HepG2 (cell line): ENCODE measurements around the gene LOX. TPM values are rescaled to one million over a fixed set of nuclear protein-coding genes. Genes with fewer than 3 reads are reported as not detected.

Source experiments
- ATAC-seq: fragments of 200-7000 bp; cut with Tn5 transposase; 3 replicates; pipeline ENCODE4 v1.9.1; 2020; ENCODE audit warnings: mild to moderate bottlenecking, moderate library complexity
- BruUV-seq: library from RNA; stranded (reverse); fragments of 400-500 nt; replicated peaks from 2 replicates; lab custom pipeline; 2021; lab: Mats Ljungman, UMichigan
- CTCF ChIA-PET: fragments of 300-600 bp; formaldehyde crosslinking; extraction: SDS; loops from one replicate; lab custom pipeline; 2021; ENCODE audit warnings: low total read pairs, inconsistent platforms, low intra/inter-chr PET ratio; lab: Yijun Ruan, JAX
- POLR2A ChIA-PET: fragments of 350-600 bp; sonication (Branson Sonifier 250); formaldehyde crosslinking; loops from one replicate; lab custom pipeline; 2020; ENCODE audit warnings: antibody characterized with exemption, inconsistent platforms; lab: Yijun Ruan, JAX
- DNase-seq: peaks from one replicate; pipeline ENCODE4 v3.0.0-alpha.2; 2015; ENCODE audit warnings: low spot score
- FAIRE-seq: peaks from 3 replicates; lab custom pipeline; 2011; peaks lifted over from hg19 to GRCh38; lab: Jason Lieb, UNC
- H2AFZ ChIP-seq: one replicate; pipeline ENCODE4 v1.6.1; 2011; ENCODE audit warnings: low read length, inconsistent platforms
- H3K27ac ChIP-seq: fragments of 300-600 bp; 3 replicates; pipeline ENCODE4 v1.8.0; 2011; ENCODE audit warnings: mixed run types, mild to moderate bottlenecking, mixed read lengths, low read length, inconsistent platforms; ENCODE audit not compliant: insufficient read depth; ENCODE audit errors: extremely low read length
- H3K27me3 ChIP-seq, 2 experiments: fragments of 200-600 bp in 1 of 2; 2 replicates in 1 of 2; 3 replicates in 1 of 2; pipeline versions ENCODE4 v1.6.0 to v1.8.0; 2011; ENCODE audit warnings: low read length in 2 of 2, mild to moderate bottlenecking in 2 of 2, moderate library complexity in 2 of 2, inconsistent platforms in 1 of 2; ENCODE audit not compliant: insufficient read depth in 2 of 2, control insufficient read depth in 1 of 2
- H3K36me3 ChIP-seq, 2 experiments: fragments of 200-600 bp in 1 of 2; replicated peaks in 1 of 2; 2 replicates in 1 of 2; 3 replicates in 1 of 2; pipeline versions ENCODE4 v1.5.1 to v1.8.0; 2011; ENCODE audit warnings: low read length in 2 of 2, inconsistent platforms in 1 of 2; ENCODE audit not compliant: insufficient read depth in 2 of 2, control insufficient read depth in 1 of 2
- H3K4me1 ChIP-seq: 2 replicates; pipeline ENCODE4 v1.5.1; 2012; ENCODE audit warnings: low read length, inconsistent platforms; ENCODE audit not compliant: insufficient read depth
- H3K4me2 ChIP-seq: 2 replicates; pipeline ENCODE4 v1.6.0; 2011; ENCODE audit warnings: low read depth, low read length, inconsistent platforms
- H3K4me3 ChIP-seq, 3 experiments: fragments of 200-600 bp in 1 of 3; sonication (generic), shearing (Covaris generic) in 1 of 3; replicated peaks in 1 of 3; 2 replicates each; pipeline ENCODE4 v1.5.1; 2011 to 2016; ENCODE audit warnings: low read length in 3 of 3, inconsistent platforms in 2 of 3, low read depth in 2 of 3, mild to moderate bottlenecking in 2 of 3, control low read depth in 1 of 3, mixed read lengths in 1 of 3; ENCODE audit not compliant: insufficient read depth in 1 of 3
- H3K79me2 ChIP-seq: one replicate; pipeline ENCODE4 v1.6.1; 2011; ENCODE audit warnings: low read length, inconsistent platforms; ENCODE audit not compliant: insufficient read depth
- H3K9ac ChIP-seq: 2 replicates; pipeline ENCODE4 v1.6.0; 2011; ENCODE audit warnings: mild to moderate bottlenecking, low read depth, low read length, inconsistent platforms; ENCODE audit not compliant: insufficient read depth
- H3K9me3 ChIP-seq: 2 replicates; pipeline ENCODE4 v1.5.1; 2012; ENCODE audit warnings: mild to moderate bottlenecking, low read length
- H4K20me1 ChIP-seq: 2 replicates; pipeline ENCODE4 v1.6.0; 2011; ENCODE audit warnings: inconsistent platforms, mild to moderate bottlenecking, low read length, moderate library complexity; ENCODE audit not compliant: insufficient read depth
- ADNP ChIP-seq: sonication (generic); formaldehyde crosslinking; IDR thresholded peaks from 2 replicates; pipeline ENCODE4 v1.4.0; 2020; ENCODE audit warnings: missing genetic modification reagents
- ARHGAP35 ChIP-seq: sonication (generic); formaldehyde crosslinking; IDR thresholded peaks from 2 replicates; pipeline ENCODE4 v1.9.0; 2022; ENCODE audit warnings: mild to moderate bottlenecking, inconsistent platforms, moderate library complexity, missing genetic modification reagents, borderline replicate concordance
- ARNT2 ChIP-seq: sonication (generic); formaldehyde crosslinking; IDR thresholded peaks from 2 replicates; pipeline ENCODE4 v1.8.0; 2022; ENCODE audit warnings: mild to moderate bottlenecking, low read depth, missing genetic modification reagents, moderate library complexity
- DNMT1 ChIP-seq: sonication (generic); formaldehyde crosslinking; IDR thresholded peaks from 2 replicates; pipeline ENCODE4 v1.5.1; 2020; ENCODE audit warnings: mild to moderate bottlenecking, missing genetic modification reagents
- GLI4 ChIP-seq: sonication (generic); formaldehyde crosslinking; IDR thresholded peaks from 2 replicates; pipeline ENCODE4 v1.5.1; 2020; ENCODE audit warnings: missing genetic modification reagents, mild to moderate bottlenecking, moderate library complexity, borderline replicate concordance
- HNF1B ChIP-seq: sonication (generic); formaldehyde crosslinking; IDR thresholded peaks from 2 replicates; pipeline ENCODE4 v1.5.1; 2020; ENCODE audit warnings: mild to moderate bottlenecking, moderate library complexity, missing genetic modification reagents
- NRL ChIP-seq: sonication (generic); formaldehyde crosslinking; IDR thresholded peaks from 2 replicates; pipeline ENCODE4 v1.5.0; 2020; ENCODE audit warnings: missing genetic modification reagents, mild to moderate bottlenecking, moderate library complexity, borderline replicate concordance
- ZBTB26 ChIP-seq: IDR thresholded peaks from 2 replicates; pipeline ENCODE4 v1.6.1; 2016; ENCODE audit warnings: missing compliant biosample characterization, missing genetic modification reagents, borderline replicate concordance
- ZNF160 ChIP-seq: sonication (generic); formaldehyde crosslinking; IDR thresholded peaks from 2 replicates; pipeline ENCODE4 v1.8.0; 2022; ENCODE audit warnings: mild to moderate bottlenecking, inconsistent platforms, missing genetic modification reagents
- ZNF468 ChIP-seq: sonication (generic); formaldehyde crosslinking; IDR thresholded peaks from 2 replicates; pipeline ENCODE4 v1.8.0; 2022; ENCODE audit warnings: mild to moderate bottlenecking, moderate library complexity, missing genetic modification reagents
- ZNF510 ChIP-seq: sonication (generic); formaldehyde crosslinking; IDR thresholded peaks from 2 replicates; pipeline ENCODE4 v1.4.0; 2020; ENCODE audit warnings: low read depth, mild to moderate bottlenecking, missing genetic modification reagents
- ZNF737 ChIP-seq: sonication (generic); formaldehyde crosslinking; IDR thresholded peaks from 2 replicates; pipeline ENCODE4 v1.5.0; 2020; ENCODE audit warnings: missing genetic modification reagents, mild to moderate bottlenecking, borderline replicate concordance
- ZNF766 ChIP-seq: sonication (generic); formaldehyde crosslinking; IDR thresholded peaks from 2 replicates; pipeline ENCODE4 v1.5.0; 2020; ENCODE audit warnings: missing genetic modification reagents, borderline replicate concordance
- ZNF790 ChIP-seq: sonication (generic); formaldehyde crosslinking; IDR thresholded peaks from 2 replicates; pipeline ENCODE4 v1.8.0; 2022; ENCODE audit warnings: missing genetic modification reagents, mild to moderate bottlenecking, borderline replicate concordance
- ZNF850 ChIP-seq: sonication (generic); formaldehyde crosslinking; conservative IDR thresholded peaks from 2 replicates; pipeline ENCODE4 v1.9.0; 2021; ENCODE audit warnings: mild to moderate bottlenecking, missing genetic modification reagents
- WGBS: methylation state at CpG from one replicate; pipeline ENCODE4 v1.1.6; 2017; ENCODE audit warnings: low lambda C conversion rate; 5-methylcytosine and 5-hydroxymethylcytosine counted together
- in situ Hi-C: cut with HindIII; loops from 2 replicates; pipeline ENCODE4 v1.10.0; 2017; ENCODE audit warnings: low pct_unique_long_range_greater_than_20kb; ENCODE audit not compliant: extremely low pct_ligation_motif_present
- intact Hi-C: fragments of 100-400 bp; cut with micrococcal nuclease; formaldehyde crosslinking; loops from one replicate; pipeline ENCODE4 v1.10.0; 2022; ENCODE audit not compliant: unreplicated experiment
- polyA plus RNA-seq, 8 experiments: library from polyadenylated mRNA; depleted of rRNA in 3 of 8; stranded (reverse) in 7 of 8; unstranded in 1 of 8; fragments of >200 nt; fragmentation: Illumina TruSeq in 4 of 8; extraction: Trizol in 4 of 8; gene quantifications; 2 replicates each; pipeline versions ENCODE4 v1.2.1 to v1.2.3, GENCODE V29; 2011 to 2016; ENCODE audit warnings: low read depth in 4 of 8, missing spikeins in 1 of 8, mixed read lengths in 1 of 8; ENCODE audit not compliant: insufficient read depth in 1 of 8
- total RNA-seq, 5 experiments: library from RNA; depleted of rRNA; stranded (reverse); fragments of >200 nt; fragmentation: Illumina TruSeq; extraction: Trizol; gene quantifications; 2 replicates each; pipeline ENCODE4 v1.2.3, GENCODE V29; 2016; ENCODE audit warnings: low read depth in 1 of 5

The LOX gene
- total and polyA plus RNA-seq, 2 of the 13 experiments (the other 11 are each of a cell fraction or from before 2014, with no cell fraction given): 0.73 to 173 TPM

DNA sequence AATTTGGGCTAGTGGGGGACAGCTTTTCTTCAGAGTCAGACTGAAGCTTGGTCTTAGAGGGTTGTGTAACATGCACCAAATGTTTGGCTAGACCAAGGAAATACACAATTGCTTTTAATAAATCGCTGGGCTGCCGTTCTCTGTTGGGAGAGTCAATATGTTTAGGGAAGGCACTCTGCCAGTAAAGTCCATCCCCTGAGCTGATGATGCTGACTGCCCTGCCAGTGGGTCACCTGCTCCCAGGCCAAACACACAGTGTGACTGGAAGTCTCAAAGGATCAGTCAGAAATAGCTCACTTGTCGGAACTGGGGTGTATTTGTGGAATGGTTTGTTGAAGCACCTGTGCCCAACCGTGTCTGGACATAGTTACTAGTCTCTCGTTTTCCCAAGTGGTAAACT lies 33.4 kb upstream of the LOX start:
- Histone ChIP-seq H3K4me2 (no peak overlapping the region), H3K4me1 (no peaks in the 10 kb centered on the region), H3K79me2 (no peaks in the 10 kb centered on the region), H4K20me1 (no peaks in the 10 kb centered on the region), H3K9ac (no peak overlapping the region), H3K27me3 (no peaks in the 10 kb centered on the region; a peak in 1 of 5 replicates), H3K27ac (no peak overlapping the region), H3K36me3 (no peaks in the 10 kb centered on the region), H3K9me3 (no peaks in the 10 kb centered on the region), H2AFZ (no peak overlapping the region), H3K4me3 (no peak overlapping the region)
- ATAC-seq (no peak), DNase-seq (no peak), FAIRE-seq (no peak)
- POLR2A ChIA-PET: no interaction called here
- TF ChIP-seq ZNF790 (CRISPR knock-in tag): no peak
- no peak for TF ChIP-seq DNMT1 (CRISPR knock-in tag)
- TF ChIP-seq ZNF160: no peak
- no peak for TF ChIP-seq ZNF510
- no peak for TF ChIP-seq ZNF766
- no peak for TF ChIP-seq ZNF468 (CRISPR knock-in tag)
- TF ChIP-seq ARNT2: no peak
- no peak for TF ChIP-seq ZNF737 (CRISPR knock-in tag)
- TF ChIP-seq ADNP (CRISPR knock-in tag): no peak
- TF ChIP-seq ARHGAP35 (CRISPR knock-in tag): no peak
- TF ChIP-seq ZBTB26 (CRISPR knock-in tag): no peak
- TF ChIP-seq ZNF850 (CRISPR knock-in tag): no peak
- TF ChIP-seq GLI4 (CRISPR knock-in tag): no peak
- no peak for TF ChIP-seq HNF1B
- no peak for TF ChIP-seq NRL (CRISPR knock-in tag)
- in situ Hi-C loops: no loop called here
- WGBS: 0% methylated on average over 3 of the region's 5 CpGs
- BruUV-seq: no TSS peak
- intact Hi-C loops: no loop called here
- CTCF ChIA-PET: no interaction called here
